ENCODE results near the gene XPNPEP2. TPM values are rescaled to one million over a fixed set of nuclear protein-coding genes. Genes with fewer than 3 reads are reported as not detected.

The XPNPEP2 gene
- total and polyA plus RNA-seq, 4 donors = 0.19 to 23.0 (median 4.9) TPM

DNA sequence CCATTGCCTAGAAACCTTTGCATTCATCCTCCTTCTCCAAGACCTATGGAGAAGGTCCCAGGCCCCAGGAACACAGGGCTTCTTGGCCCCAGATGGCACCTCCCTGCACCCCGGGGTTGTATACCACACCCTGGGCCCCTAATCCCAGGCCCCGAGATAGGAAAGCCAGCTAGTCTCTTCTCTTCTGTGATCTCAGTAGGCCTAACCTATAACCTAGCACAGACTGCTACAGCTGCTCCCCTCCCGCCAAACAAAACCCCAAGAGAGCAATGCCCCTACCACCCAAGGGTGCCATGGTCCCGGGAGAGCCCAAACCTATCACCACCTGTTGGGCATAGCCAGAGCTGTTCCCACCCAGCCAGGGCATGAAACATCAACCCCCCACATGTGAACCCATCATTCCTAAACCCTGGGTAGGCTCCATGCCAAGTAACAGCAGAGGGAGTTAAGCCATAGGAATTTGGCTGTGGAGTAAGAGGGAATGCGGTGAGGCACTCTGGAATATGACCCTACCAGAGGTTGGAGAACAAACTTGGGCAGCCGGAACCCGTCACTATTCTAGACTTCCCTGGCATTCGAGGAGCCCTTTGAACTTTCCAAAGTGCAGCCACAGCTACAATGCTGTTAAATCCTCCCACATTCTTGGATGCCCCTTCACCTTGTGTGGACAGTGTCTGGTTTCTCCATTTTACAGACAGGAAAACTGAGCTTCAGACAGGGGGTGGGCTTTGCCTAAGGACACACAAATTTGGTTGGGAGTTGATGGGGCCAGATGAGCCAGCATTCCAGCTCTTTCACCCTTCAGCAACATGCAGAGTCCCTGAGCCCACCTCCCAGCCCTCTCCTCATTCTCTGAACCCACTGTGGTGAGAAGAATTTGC lies 30.0 kb downstream of the XPNPEP2 start:
- 75% methylated on average over 8 of the region's 8 CpGs for WGBS
- Histone ChIP-seq H3K4me3 (ENCODE audit: low read depth in 1 of 3, low read length in 3 of 3) (no peak overlapping the region), H3K36me3 (ENCODE audit: control insufficient read depth in 4 of 4, insufficient read depth in 3 of 4, low read depth in 1 of 4, low read length in 3 of 4) (no peaks in the 10 kb centered on the region), H3K9me3 (ENCODE audit: control insufficient read depth in 4 of 4, low read length in 3 of 4) (no peaks in the 10 kb centered on the region), H3K4me1 (ENCODE audit: control insufficient read depth in 4 of 4, insufficient read depth in 4 of 4, low read length in 3 of 4) (peaks cover 0 to 3% (median 2%) of the 10 kb centered on the region in 4 donors), H3K9ac (ENCODE audit: low read depth in 1 of 2, low read length in 2 of 2) (no peak overlapping the region), H3K27me3 (ENCODE audit: control insufficient read depth in 4 of 4, insufficient read depth in 4 of 4, low read length in 3 of 4) (no peaks in the 10 kb centered on the region), H3K27ac (ENCODE audit: low read depth in 1 of 2, low read length in 2 of 2) (no peak overlapping the region)
- DNase-seq (ENCODE audit: low spot score) = no peak
- TF ChIP-seq HNF4G (IDR thresholded peaks at IDR 0.05) (no peak), CTCF (IDR thresholded peaks at IDR 0.05; ENCODE audit: low read depth, low read length, missing input control) (no peak), YY1 (IDR thresholded peaks at IDR 0.05) (no peak), SP1 (IDR thresholded peaks at IDR 0.05) (peak; percentile 14), RAD21 (IDR thresholded peaks at IDR 0.05) (no peak), GABPA (IDR thresholded peaks at IDR 0.05 in 1 of 2, conservative IDR thresholded peaks at IDR 0.05 in 1 of 2) (no peak), HNF4A (conservative IDR thresholded peaks at IDR 0.05) (peak; percentile 24 to 32)

DNA sequence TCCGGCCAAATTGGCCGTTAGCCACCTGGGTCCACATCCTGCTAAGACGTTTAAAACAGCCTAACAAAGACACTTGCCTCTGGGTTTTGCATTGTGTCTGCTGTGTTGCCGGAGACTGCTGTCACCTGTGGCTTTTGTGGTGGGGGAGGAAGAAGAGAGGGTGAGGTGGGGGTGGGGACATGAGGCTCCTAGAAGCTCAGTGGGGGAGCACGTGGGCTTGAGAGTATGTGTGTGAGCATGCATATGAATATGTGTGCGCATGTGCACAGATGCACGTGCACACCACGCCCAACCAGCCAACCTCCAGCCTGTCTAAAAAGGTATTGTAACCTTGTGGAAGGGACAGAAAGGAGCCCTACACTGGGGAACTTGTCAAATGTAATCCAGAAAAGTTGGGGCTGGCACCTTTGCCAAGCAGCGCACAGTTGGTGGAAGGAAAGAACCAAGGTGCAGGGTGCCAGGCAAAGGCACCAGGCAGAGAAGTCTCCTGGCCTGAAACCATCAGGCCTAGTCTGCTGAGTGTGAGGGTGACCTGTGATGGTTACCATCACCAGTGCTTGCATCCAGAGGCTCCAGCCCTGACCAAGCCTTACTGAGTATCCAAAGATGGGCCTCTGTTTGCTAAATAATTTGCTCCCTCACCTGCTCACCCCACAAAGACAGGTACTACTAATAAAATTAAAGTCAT lies 30.8 kb downstream of the XPNPEP2 start:
- DNase-seq (ENCODE audit: low spot score) = no peak

GRCh38 chrX:129771266-129771995 lies 32.7 kb downstream of the XPNPEP2 start:
- no peaks in the 10 kb centered on the region for H3K36me3 ChIP-seq (ENCODE audit: control insufficient read depth in 4 of 4, insufficient read depth in 3 of 4, low read depth in 1 of 4, low read length in 3 of 4)
- DNase-seq (ENCODE audit: low spot score) = no peak
- H3K27me3 ChIP-seq (ENCODE audit: control insufficient read depth in 4 of 4, insufficient read depth in 4 of 4, low read length in 3 of 4) = no peaks in the 10 kb centered on the region
- H3K9ac ChIP-seq (ENCODE audit: low read depth in 1 of 2, low read length in 2 of 2) = no peak overlapping the region
- H3K9me3 ChIP-seq (ENCODE audit: control insufficient read depth in 4 of 4, low read length in 3 of 4) = no peaks in the 10 kb centered on the region
- H3K4me1 ChIP-seq (ENCODE audit: control insufficient read depth in 4 of 4, insufficient read depth in 4 of 4, low read length in 3 of 4) = peaks cover 0 to 7% (median 3%) of the 10 kb centered on the region in 4 donors
- WGBS = 83% methylated on average over 14 of the region's 14 CpGs
- H3K27ac ChIP-seq (ENCODE audit: low read depth in 1 of 2, low read length in 2 of 2) = no peak overlapping the region
- H3K4me3 ChIP-seq (ENCODE audit: low read depth in 1 of 3, low read length in 3 of 3) = no peak overlapping the region
- TF ChIP-seq TAF1 (conservative IDR thresholded peaks at IDR 0.05) (no peak), NR2F2 (IDR thresholded peaks at IDR 0.05) (no peak), SP1 (IDR thresholded peaks at IDR 0.05) (no peak), GABPA (IDR thresholded peaks at IDR 0.05 in 1 of 2, conservative IDR thresholded peaks at IDR 0.05 in 1 of 2) (no peak), FOXA2 (IDR thresholded peaks at IDR 0.05) (no peak), HNF4A (conservative IDR thresholded peaks at IDR 0.05) (no peak), YY1 (IDR thresholded peaks at IDR 0.05) (no peak), RXRA (IDR thresholded peaks at IDR 0.05) (no peak), EGR1 (IDR thresholded peaks at IDR 0.05; ENCODE audit: low read depth in 2 of 2) (no peak), MAX (IDR thresholded peaks at IDR 0.05) (no peak), FOXA1 (IDR thresholded peaks at IDR 0.05) (no peak), RAD21 (IDR thresholded peaks at IDR 0.05) (no peak)
- TF ChIP-seq, protein P1, sequence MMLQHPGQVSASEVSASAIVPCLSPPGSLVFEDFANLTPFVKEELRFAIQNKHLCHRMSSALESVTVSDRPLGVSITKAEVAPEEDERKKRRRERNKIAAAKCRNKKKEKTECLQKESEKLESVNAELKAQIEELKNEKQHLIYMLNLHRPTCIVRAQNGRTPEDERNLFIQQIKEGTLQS (IDR thresholded peaks at IDR 0.05) = no peak
- TF ChIP-seq, protein P2, sequence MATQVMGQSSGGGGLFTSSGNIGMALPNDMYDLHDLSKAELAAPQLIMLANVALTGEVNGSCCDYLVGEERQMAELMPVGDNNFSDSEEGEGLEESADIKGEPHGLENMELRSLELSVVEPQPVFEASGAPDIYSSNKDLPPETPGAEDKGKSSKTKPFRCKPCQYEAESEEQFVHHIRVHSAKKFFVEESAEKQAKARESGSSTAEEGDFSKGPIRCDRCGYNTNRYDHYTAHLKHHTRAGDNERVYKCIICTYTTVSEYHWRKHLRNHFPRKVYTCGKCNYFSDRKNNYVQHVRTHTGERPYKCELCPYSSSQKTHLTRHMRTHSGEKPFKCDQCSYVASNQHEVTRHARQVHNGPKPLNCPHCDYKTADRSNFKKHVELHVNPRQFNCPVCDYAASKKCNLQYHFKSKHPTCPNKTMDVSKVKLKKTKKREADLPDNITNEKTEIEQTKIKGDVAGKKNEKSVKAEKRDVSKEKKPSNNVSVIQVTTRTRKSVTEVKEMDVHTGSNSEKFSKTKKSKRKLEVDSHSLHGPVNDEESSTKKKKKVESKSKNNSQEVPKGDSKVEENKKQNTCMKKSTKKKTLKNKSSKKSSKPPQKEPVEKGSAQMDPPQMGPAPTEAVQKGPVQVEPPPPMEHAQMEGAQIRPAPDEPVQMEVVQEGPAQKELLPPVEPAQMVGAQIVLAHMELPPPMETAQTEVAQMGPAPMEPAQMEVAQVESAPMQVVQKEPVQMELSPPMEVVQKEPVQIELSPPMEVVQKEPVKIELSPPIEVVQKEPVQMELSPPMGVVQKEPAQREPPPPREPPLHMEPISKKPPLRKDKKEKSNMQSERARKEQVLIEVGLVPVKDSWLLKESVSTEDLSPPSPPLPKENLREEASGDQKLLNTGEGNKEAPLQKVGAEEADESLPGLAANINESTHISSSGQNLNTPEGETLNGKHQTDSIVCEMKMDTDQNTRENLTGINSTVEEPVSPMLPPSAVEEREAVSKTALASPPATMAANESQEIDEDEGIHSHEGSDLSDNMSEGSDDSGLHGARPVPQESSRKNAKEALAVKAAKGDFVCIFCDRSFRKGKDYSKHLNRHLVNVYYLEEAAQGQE (IDR thresholded peaks at IDR 0.05) = no peak

More for the DNA sequence above, 30.8 kb downstream of the XPNPEP2 start:
- peaks cover 0 to 6% (median 3%) of the 10 kb centered on the region in 4 donors for H3K4me1 ChIP-seq (ENCODE audit: control insufficient read depth in 4 of 4, insufficient read depth in 4 of 4, low read length in 3 of 4)
- 79% methylated on average over 9 of the region's 9 CpGs for WGBS
- no peak overlapping the region for H3K4me3 ChIP-seq (ENCODE audit: low read depth in 1 of 3, low read length in 3 of 3)
- no peak overlapping the region for H3K27ac ChIP-seq (ENCODE audit: low read depth in 1 of 2, low read length in 2 of 2)
- H3K9ac ChIP-seq (ENCODE audit: low read depth in 1 of 2, low read length in 2 of 2) = no peak overlapping the region
- no peak for TF ChIP-seq RXRA (IDR thresholded peaks at IDR 0.05)
- TF ChIP-seq FOXA2 (IDR thresholded peaks at IDR 0.05) = no peak
- TF ChIP-seq, protein P1 (IDR thresholded peaks at IDR 0.05) = no peak
- no peak for TF ChIP-seq MAX (IDR thresholded peaks at IDR 0.05)
- H3K27me3 ChIP-seq (ENCODE audit: control insufficient read depth in 4 of 4, insufficient read depth in 4 of 4, low read length in 3 of 4) = no peaks in the 10 kb centered on the region
- H3K9me3 ChIP-seq (ENCODE audit: control insufficient read depth in 4 of 4, low read length in 3 of 4) = no peaks in the 10 kb centered on the region
- H3K36me3 ChIP-seq (ENCODE audit: control insufficient read depth in 4 of 4, insufficient read depth in 3 of 4, low read depth in 1 of 4, low read length in 3 of 4) = no peaks in the 10 kb centered on the region

All from liver (tissue), 9 donors.